Measurements from ENCODE around the gene ERGIC1. TPM values are rescaled to one million over a fixed set of nuclear protein-coding genes. Genes with fewer than 3 reads are reported as not detected.

Gene ERGIC1
- total and polyA plus RNA-seq, 8 donors, result 54.8 to 101 (median 75.6) TPM

- H3K4me1 ChIP-seq, result peaks cover 29 to 48% (median 45%) of the 10 kb centered on the region in 3 donors
- intact Hi-C loops (cut with DNase I), result loop anchor here in 1 of 3 donors (10.0 kb wide), 1 partner anchor 131 kb away; the partner anchor contains the start of gene DUSP1
- 79 to 80% methylated on average over 26 of the region's 26 CpGs for WGBS, 2 donors
These were observed 71.5 kb downstream of the ERGIC1 start for GRCh38 chr5:172905346-172906140.

GRCh38 chr5:172906436-172906835 lies 72.4 kb downstream of the ERGIC1 start:
- Histone ChIP-seq H3K4me1 (peaks cover 28 to 41% (median 38%) of the 10 kb centered on the region in 3 donors), H3K36me3 (peaks cover 0 to 6% (median 0%) of the 10 kb centered on the region in 3 donors), H3K27me3 (no peaks in the 10 kb centered on the region), H3K4me3 (no peak overlapping the region), H3K27ac (peak overlapping the region; percentile 99 to 100 (median 99)), H3K9me3 (no peaks in the 10 kb centered on the region)
- DNase-seq (no peak), ATAC-seq (no peak), FAIRE-seq (no peak)
- intact Hi-C loops (cut with DNase I), result loop anchor here in 1 of 3 donors (10.0 kb wide), 1 partner anchor 132 kb away; the partner anchor contains the start of gene DUSP1
- no peak for TF ChIP-seq CTCF (IDR thresholded peaks at IDR 0.05)
- WGBS, 2 donors, result 89 to 92% methylated on average over 6 of the region's 6 CpGs

More at GRCh38 chr5:172905346-172906140, 71.5 kb downstream of the ERGIC1 start:
- TF ChIP-seq CTCF (IDR thresholded peaks at IDR 0.05), result no peak
- Histone ChIP-seq H3K9me3 (no peaks in the 10 kb centered on the region), H3K4me3 (no peak overlapping the region), H3K27me3 (no peaks in the 10 kb centered on the region), H3K27ac (peak overlapping the region; percentile 99 to 100 (median 99)), H3K36me3 (no peaks in the 10 kb centered on the region)
- ATAC-seq (no peak), FAIRE-seq (no peak), DNase-seq (peak in 2 of 6 donors; percentile 65)

- intact Hi-C loops (cut with DNase I), result loop anchor here in 1 of 3 donors (10.0 kb wide), 1 partner anchor 132 kb away; the partner anchor contains the start of gene DUSP1
- Histone ChIP-seq H3K4me3 (no peak overlapping the region), H3K4me1 (peaks cover 23 to 37% (median 33%) of the 10 kb centered on the region in 3 donors), H3K27me3 (no peaks in the 10 kb centered on the region), H3K9me3 (no peaks in the 10 kb centered on the region), H3K27ac (peak overlapping the region in 3 of 4 donors; percentile 99), H3K36me3 (peaks cover 0 to 6% (median 0%) of the 10 kb centered on the region in 3 donors)
- no peak for TF ChIP-seq CTCF (IDR thresholded peaks at IDR 0.05)
- FAIRE-seq, result no peak
- 83 to 87% methylated on average over 10 of the region's 10 CpGs for whole genome bisulfite sequencing, 2 donors
- no peak for ATAC-seq
- DNase-seq, result peak in 2 of 6 donors; percentile 43 to 61
These were observed 72.8 kb downstream of the ERGIC1 start for GRCh38 chr5:172906888-172907287.

- Histone ChIP-seq H3K4me1 (peaks cover 19 to 29% (median 25%) of the 10 kb centered on the region in 3 donors), H3K36me3 (peaks cover 0 to 6% (median 0%) of the 10 kb centered on the region in 3 donors), H3K27me3 (no peaks in the 10 kb centered on the region), H3K9me3 (no peaks in the 10 kb centered on the region), H3K27ac (no peak overlapping the region), H3K4me3 (no peak overlapping the region)
- WGBS, 2 donors, result 88 to 99% methylated on average over 4 of the region's 4 CpGs
- ATAC-seq, result no peak
- FAIRE-seq, result no peak
- intact Hi-C loops (cut with DNase I), result loop anchor here in 1 of 3 donors (10.0 kb wide), 1 partner anchor 133 kb away; the partner anchor contains the start of gene DUSP1
- TF ChIP-seq CTCF (IDR thresholded peaks at IDR 0.05), result no peak
- peak in 2 of 6 donors; percentile 22 for DNase-seq
These were observed 73.6 kb downstream of the ERGIC1 start for GRCh38 chr5:172907657-172908056.
